Transverse colon (tissue), 4 donors: ENCODE data around the gene OPRM1.

Source experiments
- CTCF ChIP-seq, 5 experiments: fragments of 200-600 bp in 3 of 5; fragments of 450-650 bp in 2 of 5; sonication (generic) in 3 of 5; IDR thresholded peaks; 1 replicate in 2 of 5; 2 replicates in 3 of 5; pipeline ENCODE4 v1.5.1; 2016 to 2017; ENCODE audit warnings: antibody characterized with exemption in 5 of 5, inconsistent platforms in 3 of 5, mild to moderate bottlenecking in 2 of 5, moderate library complexity in 1 of 5
- POLR2AphosphoS5 ChIP-seq, 3 donors: sonication (generic); formaldehyde crosslinking; IDR thresholded peaks; one replicate each; pipeline ENCODE4 v1.6.1; 2016; ENCODE audit warnings: antibody characterized with exemption in 3 of 3

- TF ChIP-seq CTCF (IDR thresholded peaks at IDR 0.05) (no peak), POLR2AphosphoS5 (IDR thresholded peaks at IDR 0.05) (no peak)
Observed at GRCh38 chr6:154125421-154125820, 86.4 kb downstream of the OPRM1 start.
